Stimulated activated CD8-positive, alpha-beta memory T cell treated with anti-CD3 and anti-CD28 coated beads, Interleukin-7, amount 100 ng/mL, for 1 hour (primary cell): Measurements from ENCODE around the gene MYDGF.
"Not testable (repeated sequence)": the region's sequence is repeated elsewhere in the genome, so short reads cannot be mapped to it uniquely, and the experiment has no call there.

Experiments used
- DNase-seq, 2 donors: peaks; one replicate each; pipeline ENCODE4 v3.0.0-alpha.2; 2020; ENCODE audit warnings: low read depth in 2 of 2

MYDGF gene

DNA sequence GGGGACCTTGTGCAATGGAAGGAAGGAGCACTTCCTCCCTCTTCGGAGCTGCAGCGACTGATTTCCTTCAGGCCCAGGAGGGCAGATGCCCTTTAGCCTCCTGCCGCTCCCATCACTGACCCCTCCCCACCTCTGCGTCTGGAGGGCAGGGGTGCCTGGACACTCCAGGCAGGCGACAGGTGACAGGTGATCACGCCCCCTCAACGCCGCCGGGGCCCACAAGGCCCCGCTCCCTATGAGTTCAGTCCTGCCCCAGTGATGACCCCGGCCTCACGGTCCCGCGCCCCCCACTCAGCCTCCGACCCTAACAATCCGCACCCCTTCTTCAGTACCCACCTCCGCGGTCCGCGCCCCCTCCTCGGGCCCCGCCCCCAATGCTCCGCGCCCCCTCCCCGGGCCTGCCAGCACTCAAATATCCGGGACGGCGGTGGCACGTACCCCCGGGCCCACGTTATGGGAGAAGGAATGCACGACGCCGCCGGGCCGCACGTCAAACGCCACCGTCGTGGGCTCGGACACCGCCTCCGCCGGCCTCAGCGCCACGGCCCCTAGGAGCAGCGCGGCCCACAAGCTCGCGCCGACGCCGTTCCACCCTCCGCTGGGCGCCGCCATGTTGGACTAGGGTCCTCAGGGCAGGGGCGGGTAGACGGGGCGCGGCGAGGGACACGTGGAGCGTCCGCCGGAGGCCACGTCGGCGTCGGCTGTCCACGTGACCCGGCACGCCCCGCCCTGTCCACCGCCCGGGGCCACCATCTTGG, at the start of gene MYDGF:
TSS of gene MYDGF (minus strand) at position 620 of the 758 bp plus-strand sequence. CDS start at position 612, 8 bp downstream.
- DNase-seq = peak; percentile 70 to 86

- no peak for DNase-seq
These were observed 49.3 kb upstream of the MYDGF start for GRCh38 chr19:4719499-4719866.

- DNase-seq = no peak
These were observed 48.0 kb upstream of the MYDGF start for GRCh38 chr19:4717966-4718701.

GRCh38 chr19:4717191-4717965, 47.2 kb upstream of the MYDGF start:
- DNase-seq = no peak

- no peak for DNase-seq
These were observed 45.5 kb upstream of the MYDGF start for GRCh38 chr19:4715529-4716221.

GRCh38 chr19:4715178-4715528, 45.0 kb upstream of the MYDGF start:
- not testable (repeated sequence) for DNase-seq

DNA sequence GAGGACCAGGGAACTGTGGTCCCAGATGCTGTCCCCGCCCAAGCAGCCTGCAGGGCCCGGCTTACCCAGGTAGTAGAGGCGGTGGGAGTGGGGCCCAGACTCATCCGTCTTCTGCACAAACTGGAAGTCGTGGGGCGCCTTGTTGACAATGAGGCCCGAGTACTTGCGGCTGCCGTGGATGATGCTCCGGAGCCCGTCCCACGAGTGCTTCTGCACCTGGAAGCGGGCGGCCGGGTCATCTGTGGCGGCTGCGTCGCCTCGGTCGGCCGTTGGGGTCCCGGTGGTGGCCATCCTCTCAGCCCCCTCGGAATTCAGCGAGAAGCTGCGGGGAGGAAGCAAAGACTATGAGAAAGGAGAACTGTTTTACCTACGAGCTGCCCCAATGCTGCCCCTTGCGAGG, 43.9 kb upstream of the MYDGF start:
- DNase-seq = no peak

DNA sequence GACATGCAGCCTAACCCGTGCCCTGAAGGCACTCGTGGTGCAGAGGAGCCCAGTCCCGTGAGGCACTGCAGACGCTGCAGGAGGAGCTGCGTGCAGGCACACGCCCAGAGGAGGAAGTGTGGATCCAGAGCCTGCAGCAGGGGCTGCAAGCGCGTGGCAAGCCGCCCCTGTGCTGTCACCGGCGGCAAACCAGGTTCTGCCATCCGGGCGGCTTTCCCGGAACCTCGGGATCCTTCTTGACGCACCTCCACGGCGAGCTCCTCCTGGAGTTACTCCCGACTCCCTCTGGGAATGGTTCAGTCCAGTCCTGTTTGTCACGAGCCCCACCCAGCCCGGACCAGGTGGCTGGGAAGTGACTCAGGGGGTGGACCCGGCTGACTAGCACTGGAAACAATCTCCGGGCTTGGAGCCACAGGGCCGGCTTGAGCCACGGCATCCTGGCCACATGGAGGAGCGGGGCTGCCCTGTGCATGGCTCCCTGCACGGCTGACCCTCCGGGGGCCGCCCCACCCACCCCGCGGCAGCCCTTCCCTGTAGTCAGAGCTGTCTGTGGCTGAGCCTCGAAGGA, 43.3 kb upstream of the MYDGF start:
- no peak for DNase-seq

DNA sequence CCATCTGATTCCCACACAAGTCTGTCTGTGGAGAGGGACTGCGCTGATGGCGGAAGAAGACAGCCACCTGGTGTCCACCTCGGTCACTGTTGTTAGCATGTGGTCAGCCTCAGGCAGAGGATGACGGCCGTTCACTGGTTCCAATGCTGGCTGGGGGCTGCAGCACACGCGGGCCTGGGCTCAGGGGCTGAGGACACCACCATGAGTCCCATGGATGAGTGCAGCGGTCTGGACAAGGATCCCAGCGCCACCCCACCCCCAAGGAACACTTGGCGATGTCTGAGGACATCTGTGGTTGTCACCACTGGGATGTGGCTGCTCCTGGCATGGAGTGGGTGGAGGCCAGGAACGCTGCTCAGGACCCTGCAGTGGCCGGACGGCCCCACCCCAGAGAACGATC, 42.6 kb upstream of the MYDGF start:
- no peak for DNase-seq

DNA sequence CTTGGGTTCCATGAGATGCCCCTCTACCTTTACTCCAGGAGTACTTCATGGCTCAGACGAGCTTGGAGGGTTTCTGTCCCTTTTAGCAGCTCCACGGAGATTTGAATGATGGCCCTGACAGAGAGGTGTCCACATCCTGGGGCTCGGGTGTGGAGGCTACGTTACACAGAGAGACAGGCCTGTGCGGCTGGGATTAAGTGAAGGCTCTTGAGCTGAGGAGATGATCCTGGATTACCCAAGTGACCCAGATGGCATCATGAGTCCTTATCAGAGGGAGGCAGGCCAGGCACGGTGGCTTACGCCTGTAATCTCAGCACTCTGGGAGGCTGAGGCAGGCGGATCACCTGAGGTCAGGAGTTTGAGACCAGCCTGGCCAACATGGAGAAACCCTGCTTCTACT, 41.1 kb upstream of the MYDGF start:
- DNase-seq = no peak

- DNase-seq = no peak
These were observed 40.1 kb upstream of the MYDGF start for GRCh38 chr19:4710281-4710600.

- no peak for DNase-seq
These were observed 39.5 kb upstream of the MYDGF start for GRCh38 chr19:4709440-4710280.

GRCh38 chr19:4707956-4708650, 38.0 kb upstream of the MYDGF start:
- DNase-seq = no peak

DNA sequence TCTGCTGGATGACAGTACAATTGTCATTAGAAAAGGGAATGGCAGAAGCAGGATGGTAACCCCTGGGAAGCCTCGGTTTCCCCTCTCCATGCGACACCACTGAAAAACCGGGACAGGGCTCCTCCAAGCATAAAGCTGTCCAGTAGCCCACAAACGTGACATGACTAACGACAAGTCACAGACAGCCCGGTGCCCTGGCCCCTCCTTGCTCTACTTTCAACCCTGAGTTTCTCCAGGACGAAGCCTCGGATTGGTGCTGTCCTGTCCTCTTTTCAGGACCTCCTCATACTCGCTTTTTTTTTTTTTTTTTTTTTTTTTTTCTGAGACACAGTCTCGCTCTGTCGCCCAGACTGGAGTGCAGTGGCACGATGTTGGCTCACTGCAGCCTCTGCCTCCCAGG, 37.2 kb upstream of the MYDGF start:
- no peak for DNase-seq

DNA sequence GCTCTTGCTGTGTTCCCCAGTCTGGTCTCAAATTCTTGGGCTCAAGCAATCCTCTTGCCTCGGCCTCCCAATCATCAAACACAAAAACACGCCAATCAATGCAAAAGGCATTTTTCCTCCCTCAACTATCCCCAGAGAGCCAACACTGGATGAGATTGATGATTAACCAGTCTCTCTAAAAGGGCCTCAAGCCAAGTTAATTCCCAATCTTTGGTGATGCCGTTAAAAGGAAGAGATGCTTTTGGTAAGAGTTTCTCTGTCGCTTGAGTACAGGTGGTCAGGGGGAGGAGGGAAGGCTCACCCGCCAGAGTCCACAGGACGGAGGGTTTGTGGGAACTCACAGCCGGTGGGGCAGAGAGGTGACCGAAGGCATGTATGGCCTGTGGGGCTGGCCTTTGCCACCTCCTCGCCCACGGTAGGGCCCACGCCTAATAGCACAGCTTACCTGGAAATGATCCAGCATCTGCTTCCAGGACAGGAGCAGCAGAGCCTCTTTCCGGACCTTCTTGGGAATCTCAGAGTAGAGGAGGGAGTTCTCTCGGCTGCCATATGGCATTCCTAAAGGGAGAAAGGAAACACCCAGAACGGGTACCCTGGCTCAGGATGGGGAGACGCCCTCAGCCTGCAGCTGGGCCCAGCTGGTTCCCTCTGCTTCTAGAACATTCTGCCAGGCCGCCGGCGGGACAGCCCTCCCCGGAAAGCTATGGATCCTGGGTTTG, 35.4 kb upstream of the MYDGF start:
- no peak for DNase-seq

DNA sequence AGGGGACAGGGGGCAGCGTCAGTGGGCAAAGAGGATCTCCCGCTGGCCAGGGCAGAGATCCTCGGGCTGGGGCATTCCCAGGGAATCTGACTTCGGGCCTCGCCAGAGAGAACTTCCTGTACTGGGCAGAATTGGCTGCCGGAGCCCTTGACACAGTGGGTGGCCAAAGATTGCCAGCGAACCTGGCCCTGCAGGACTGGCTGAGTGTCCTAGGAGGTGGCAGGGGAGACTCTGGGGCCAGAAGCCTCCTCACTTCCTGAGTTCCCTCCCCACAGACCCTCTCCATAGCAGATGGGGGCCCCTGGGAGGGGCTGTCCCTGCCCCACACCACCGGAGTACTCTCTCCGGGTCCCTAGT, 34.2 kb upstream of the MYDGF start:
- DNase-seq = no peak

- no peak for DNase-seq
These were observed 33.7 kb upstream of the MYDGF start for GRCh38 chr19:4703671-4704316.

DNA sequence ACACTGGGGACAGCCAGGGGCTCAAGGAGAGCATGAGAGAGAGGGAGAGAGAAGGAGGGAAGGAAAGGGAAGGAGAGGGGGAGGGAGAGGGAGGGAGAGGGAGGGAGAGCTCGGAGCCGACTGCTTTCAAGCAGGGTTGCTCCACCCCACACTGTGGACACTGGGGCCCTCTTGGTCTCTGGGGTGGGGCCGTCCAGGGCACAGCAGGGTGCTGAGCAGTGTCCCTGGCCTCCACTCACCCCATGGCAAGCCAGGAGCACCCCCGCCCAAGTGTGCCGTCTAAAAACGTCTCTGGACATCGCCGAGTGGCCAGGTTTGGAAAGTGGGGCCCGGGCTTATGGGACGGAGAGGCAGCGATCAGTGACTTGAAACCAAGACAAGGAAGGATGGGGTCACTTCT, 32.6 kb upstream of the MYDGF start:
- DNase-seq = no peak

GRCh38 chr19:4701557-4701956, 31.4 kb upstream of the MYDGF start:
- DNase-seq = no peak

DNA sequence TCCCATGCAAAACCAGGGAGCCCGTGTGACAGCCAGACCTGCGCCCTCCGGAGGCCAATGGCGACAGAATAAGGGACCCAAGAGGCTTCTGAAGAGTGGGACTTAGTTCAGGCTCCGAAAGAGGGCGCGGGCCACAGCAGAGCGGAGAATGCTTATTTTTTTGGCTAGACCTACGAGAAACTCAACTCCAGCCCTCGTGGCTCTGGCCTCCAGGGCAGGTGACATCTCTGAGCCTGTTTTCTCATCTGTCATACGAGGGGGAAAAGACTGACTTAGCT, 30.5 kb upstream of the MYDGF start:
- DNase-seq = no peak
